Activated B cell treated with CpG ODN at 0.5 μM for 24 hours (primary cell): ENCODE measurements around the gene RABEPK. TPM values are rescaled to one million over a fixed set of nuclear protein-coding genes. Genes with fewer than 3 reads are reported as not detected.

ENCODE experiments used
- ATAC-seq: fragments of 200-7000 bp; cut with Tn5 transposase; one replicate; pipeline ENCODE4 v1.10.0; 2021; ENCODE audit warnings: low read depth, mild to moderate bottlenecking, moderate library complexity
- CTCF ChIA-PET: fragments of 350-600 bp; sonication (Branson Sonifier 250); formaldehyde crosslinking; loops from one replicate; lab custom pipeline; 2021; ENCODE audit warnings: antibody characterized with exemption; lab: Charles Lee
- POLR2A ChIA-PET: fragments of 350-600 bp; sonication (Branson Sonifier 250); formaldehyde crosslinking; loops from one replicate; lab custom pipeline; 2021; ENCODE audit warnings: antibody characterized with exemption; lab: Charles Lee
- DNase-seq: peaks from one replicate; pipeline ENCODE4 v3.0.0; 2022
- H3K27ac Mint-ChIP-seq: one replicate; pipeline ENCODE4 v1.8.0; 2020; ENCODE audit warnings: mixed read lengths
- H3K27me3 Mint-ChIP-seq: one replicate; pipeline ENCODE4 v1.8.0; 2021; ENCODE audit warnings: mixed read lengths
- H3K36me3 Mint-ChIP-seq: one replicate; pipeline ENCODE4 v1.8.0; 2021; ENCODE audit warnings: low read depth, mixed read lengths
- H3K4me1 Mint-ChIP-seq: one replicate; pipeline ENCODE4 v1.8.0; 2021; ENCODE audit warnings: mixed read lengths
- H3K4me3 Mint-ChIP-seq: one replicate; pipeline ENCODE4 v1.8.0; 2020; ENCODE audit warnings: mild to moderate bottlenecking, mixed read lengths
- H3K9me3 Mint-ChIP-seq: one replicate; pipeline ENCODE4 v1.8.0; 2020; ENCODE audit warnings: mixed read lengths
- CTCF ChIP-seq: fragments of 200-600 bp; IDR thresholded peaks from one replicate; pipeline ENCODE4 v1.8.0; 2022; ENCODE audit warnings: antibody characterized with exemption, mild to moderate bottlenecking
- intact Hi-C: fragments of 100-400 bp; cut with micrococcal nuclease; formaldehyde crosslinking; loops from one replicate; pipeline ENCODE4 v1.15.1; 2024
- total RNA-seq: library from RNA; stranded (reverse); gene quantifications from 2 replicates; pipeline ENCODE4 v1.2.3, GENCODE V29; 2022

RABEPK gene
- total RNA-seq, 1 donor from 2014 or later, result 19.1 TPM

GRCh38 chr9:125268394-125269013 is 68.2 kb downstream of the RABEPK start:
- peaks cover 52% of the 10 kb centered on the region for H3K36me3 Mint-ChIP-seq
- ChIA-PET POLR2A (interaction anchor here (0.8 to 1.2 kb wide), 3 partner anchors 12 to 27 kb away, joined by 3 to 4 read pairs (median 4); partner anchors contain the start of gene HSPA5), CTCF (no interaction called here)
- peaks cover 43% of the 10 kb centered on the region for H3K4me1 Mint-ChIP-seq
- peak overlapping the region; percentile 38 for H3K4me3 Mint-ChIP-seq
- no peak overlapping the region for H3K27ac Mint-ChIP-seq
- H3K27me3 Mint-ChIP-seq, result no peaks in the 10 kb centered on the region
- no peaks in the 10 kb centered on the region for H3K9me3 Mint-ChIP-seq
- ATAC-seq (peak; percentile 40), DNase-seq (no peak)
- TF ChIP-seq CTCF, result no peak
- intact Hi-C loops, result no loop called here

- Mint-ChIP-seq H3K27ac (no peak overlapping the region), H3K9me3 (no peaks in the 10 kb centered on the region), H3K36me3 (peaks cover 48% of the 10 kb centered on the region), H3K27me3 (no peaks in the 10 kb centered on the region), H3K4me1 (peaks cover 38% of the 10 kb centered on the region), H3K4me3 (no peak overlapping the region)
- no peak for DNase-seq
- ATAC-seq, result no peak
- CTCF ChIA-PET, result no interaction called here
- intact Hi-C loops, result no loop called here
- POLR2A ChIA-PET, result interaction anchor here (0.8 to 1.5 kb wide), 3 partner anchors 12 to 28 kb away, joined by 3 to 4 read pairs (median 4); partner anchors contain the start of gene HSPA5
- TF ChIP-seq CTCF, result no peak
These were observed 68.7 kb downstream of the RABEPK start for GRCh38 chr9:125269014-125269397.

- H3K9me3 Mint-ChIP-seq, result no peaks in the 10 kb centered on the region
- no peak for ATAC-seq
- H3K4me1 Mint-ChIP-seq, result peaks cover 26% of the 10 kb centered on the region
- DNase-seq, result no peak
- ChIA-PET CTCF (no interaction called here), POLR2A (no interaction called here)
- no peak overlapping the region for H3K4me3 Mint-ChIP-seq
- no peaks in the 10 kb centered on the region for H3K27me3 Mint-ChIP-seq
- no peak for TF ChIP-seq CTCF
- H3K36me3 Mint-ChIP-seq, result peaks cover 37% of the 10 kb centered on the region
- intact Hi-C loops, result no loop called here
- H3K27ac Mint-ChIP-seq, result no peak overlapping the region
These were observed 70.7 kb downstream of the RABEPK start for GRCh38 chr9:125271081-125271480.

- H3K27ac Mint-ChIP-seq, result no peak overlapping the region
- intact Hi-C loops, result no loop called here
These were observed 72.4 kb downstream of the RABEPK start for GRCh38 chr9:125272697-125273096.

GRCh38 chr9:125276771-125277170 is 76.4 kb downstream of the RABEPK start:
- Mint-ChIP-seq H3K27me3 (no peaks in the 10 kb centered on the region), H3K4me1 (peaks cover 17% of the 10 kb centered on the region), H3K27ac (no peak overlapping the region), H3K9me3 (no peaks in the 10 kb centered on the region), H3K4me3 (no peak overlapping the region), H3K36me3 (peaks cover 28% of the 10 kb centered on the region)
- TF ChIP-seq CTCF, result no peak
- no peak for DNase-seq
- no peak for ATAC-seq
- CTCF ChIA-PET, result no interaction called here
- POLR2A ChIA-PET, result no interaction called here
- intact Hi-C loops, result no loop called here

More at GRCh38 chr9:125272697-125273096, 72.4 kb downstream of the RABEPK start:
- peaks cover 31% of the 10 kb centered on the region for H3K36me3 Mint-ChIP-seq
- no peak for TF ChIP-seq CTCF
- no peak for ATAC-seq
- no peak for DNase-seq
- H3K27me3 Mint-ChIP-seq, result no peaks in the 10 kb centered on the region
- peaks cover 30% of the 10 kb centered on the region for H3K4me1 Mint-ChIP-seq
- ChIA-PET CTCF (no interaction called here), POLR2A (interaction anchor here (1.5 kb wide), 1 partner anchor 10 kb away, joined by 4 read pairs; no protein-coding TSS in a partner anchor)
- H3K9me3 Mint-ChIP-seq, result no peaks in the 10 kb centered on the region
- H3K4me3 Mint-ChIP-seq, result no peak overlapping the region
